Activated T-helper 1 cell treated with anti-CD3 and anti-CD28 coated beads, Interleukin-2, amount 50 U/mL, for 16 hours (primary cell): ENCODE results near the gene ZXDB.
"Not testable (repeated sequence)": the region's sequence is repeated elsewhere in the genome, so short reads cannot be mapped to it uniquely, and the experiment has no call there.

Source experiments
- DNase-seq, 2 donors: peaks; one replicate each; pipeline ENCODE4 v3.0.0-alpha.2; 2020; ENCODE audit warnings: low read depth in 1 of 2, low spot score in 1 of 2

ZXDB gene

DNA sequence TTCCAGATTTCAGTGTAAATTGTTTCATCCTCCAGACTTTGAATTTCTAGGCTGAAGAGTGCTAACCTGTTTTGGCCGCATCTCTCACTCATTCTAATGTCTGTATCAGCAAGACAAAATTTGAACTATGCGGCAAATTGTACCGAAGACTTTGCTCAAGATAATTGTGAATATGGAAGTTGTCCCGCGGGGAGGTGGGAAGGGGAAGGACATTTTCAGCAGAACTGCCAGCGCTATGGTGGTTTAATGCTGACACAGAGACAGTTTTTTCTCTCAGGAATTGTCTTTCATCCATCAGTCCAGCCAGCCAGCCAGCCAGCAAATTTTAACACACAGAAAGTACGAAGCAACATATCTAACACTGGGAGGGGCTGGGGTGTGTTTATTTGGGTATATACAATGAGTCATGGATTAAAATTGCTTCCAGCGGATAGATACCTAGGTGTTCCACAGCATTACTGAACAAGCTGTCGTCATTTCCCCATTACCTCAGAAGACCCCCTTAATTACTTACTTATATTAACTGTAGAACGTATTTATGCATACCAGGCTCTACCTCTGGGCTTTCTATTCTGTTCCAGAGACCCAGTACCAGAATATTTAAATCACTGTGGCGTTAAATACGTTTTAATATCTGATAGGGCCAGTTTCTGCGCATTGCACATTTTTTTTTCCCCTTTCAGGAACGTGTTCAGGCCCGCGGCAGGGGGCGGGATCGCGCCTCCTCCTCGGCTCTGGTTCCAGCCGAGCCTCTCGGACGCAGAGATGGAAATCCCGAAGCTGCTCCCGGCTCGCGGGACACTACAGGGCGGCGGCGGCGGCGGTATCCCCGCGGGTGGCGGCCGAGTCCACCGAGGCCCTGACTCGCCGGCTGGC lies at the start of gene ZXDB:
ZXDB (plus strand) TSS at position 728 of the 876 bp plus-strand sequence; CDS start at position 766, 38 bp downstream.
- not testable (repeated sequence) for DNase-seq

DNA sequence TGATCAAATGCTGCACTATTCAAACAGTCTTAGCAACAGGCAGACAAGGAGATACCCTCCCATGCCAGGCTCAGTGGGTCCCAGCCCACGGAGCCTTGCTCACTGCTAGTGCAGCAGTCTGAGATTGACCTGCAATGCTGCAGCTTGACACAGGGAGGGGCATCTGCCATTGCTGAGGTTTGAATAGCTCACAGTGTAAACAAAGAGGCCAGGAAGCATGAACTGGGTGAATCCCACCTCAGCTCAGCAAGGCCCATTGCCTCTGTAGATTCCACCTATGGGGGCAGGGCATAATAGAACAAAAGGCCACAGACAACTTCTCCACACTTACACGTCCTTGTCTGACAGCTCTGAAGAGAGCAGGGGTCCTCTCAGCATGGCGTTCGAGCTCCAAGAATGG lies 26.6 kb upstream of the ZXDB start:
- no peak for DNase-seq

- DNase-seq, result no peak
Observed at GRCh38 chrX:57573754-57574153, 18.1 kb upstream of the ZXDB start.

DNA sequence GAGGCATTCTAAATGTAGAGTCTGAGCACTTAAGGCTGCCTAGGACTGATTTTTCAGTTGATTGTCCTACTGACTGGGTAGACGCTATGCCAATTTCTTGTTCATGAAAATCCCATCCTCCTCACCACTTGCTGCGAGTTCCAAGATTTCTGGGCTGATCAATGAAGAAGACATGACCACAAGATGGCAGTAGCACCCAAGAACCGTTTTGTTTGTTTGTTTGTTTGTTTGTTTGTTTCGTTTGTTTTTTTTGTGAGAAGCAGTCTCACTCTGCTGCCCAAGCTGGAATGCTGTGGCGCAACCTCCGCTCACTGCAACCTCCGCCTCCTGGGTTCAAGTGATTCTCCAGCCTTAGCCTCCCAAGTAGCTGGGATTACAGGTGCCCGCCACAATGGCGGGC lies 8.9 kb upstream of the ZXDB start:
- not testable (repeated sequence) for DNase-seq

DNA sequence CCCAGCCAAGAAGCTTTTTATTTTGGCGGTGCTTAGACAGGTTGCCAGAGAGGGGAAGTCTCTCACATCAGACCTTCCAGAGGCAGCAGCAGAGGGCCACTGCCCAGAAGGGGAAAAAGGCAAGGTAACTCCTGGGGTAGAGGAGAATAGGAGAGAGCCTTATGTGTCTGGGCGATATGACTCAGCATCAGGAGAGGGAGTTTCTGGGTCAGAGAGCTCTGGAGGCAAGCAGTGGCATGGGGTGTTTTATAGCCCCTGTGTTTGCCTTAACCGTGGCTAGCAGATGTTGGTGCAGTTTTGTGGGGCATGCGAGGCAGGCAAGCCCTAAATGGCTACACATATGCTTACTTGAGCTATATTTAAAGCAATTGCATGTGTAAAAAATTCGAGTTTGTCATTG lies 8.3 kb upstream of the ZXDB start:
- DNase-seq, result no peak

GRCh38 chrX:57586360-57586759 lies 5.5 kb upstream of the ZXDB start:
- no peak for DNase-seq

- DNase-seq, result no peak
Observed at GRCh38 chrX:57587062-57587461, 4.7 kb upstream of the ZXDB start.

- DNase-seq, result no peak
Observed at GRCh38 chrX:57587607-57588006, 4.2 kb upstream of the ZXDB start.

- DNase-seq, result peak in 1 of 2 donors; percentile 11
Observed at GRCh38 chrX:57592160-57592893, 516 bp downstream of the ZXDB start.

- DNase-seq, result not testable (repeated sequence)
Observed at GRCh38 chrX:57592894-57593215, 1.0 kb downstream of the ZXDB start.

- DNase-seq, result no peak
Observed at GRCh38 chrX:57595381-57595811, 3.6 kb downstream of the ZXDB start.

- DNase-seq, result no peak
Observed at GRCh38 chrX:57596109-57596508, 4.3 kb downstream of the ZXDB start.

DNA sequence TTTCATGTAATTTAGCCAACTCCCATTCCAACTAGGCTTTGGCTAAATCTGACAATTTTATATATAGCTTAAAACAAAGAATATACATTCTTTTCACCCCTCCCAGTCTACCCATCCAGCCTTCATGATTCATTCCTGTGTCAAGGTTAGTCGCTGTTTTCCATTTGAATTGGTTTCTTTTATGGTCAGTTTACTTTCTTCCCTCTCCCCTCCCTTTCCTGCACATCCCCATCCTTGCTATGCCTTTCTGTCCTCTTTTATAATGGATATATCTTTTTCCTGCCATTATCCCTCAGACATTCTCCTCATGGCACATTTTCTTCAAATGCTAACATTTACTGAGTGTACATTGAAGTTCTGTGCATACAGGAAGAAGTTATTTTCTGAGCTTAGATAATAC lies 4.7 kb downstream of the ZXDB start:
- no peak for DNase-seq

GRCh38 chrX:57607295-57608187 lies 15.7 kb downstream of the ZXDB start:
- no peak for DNase-seq

DNA sequence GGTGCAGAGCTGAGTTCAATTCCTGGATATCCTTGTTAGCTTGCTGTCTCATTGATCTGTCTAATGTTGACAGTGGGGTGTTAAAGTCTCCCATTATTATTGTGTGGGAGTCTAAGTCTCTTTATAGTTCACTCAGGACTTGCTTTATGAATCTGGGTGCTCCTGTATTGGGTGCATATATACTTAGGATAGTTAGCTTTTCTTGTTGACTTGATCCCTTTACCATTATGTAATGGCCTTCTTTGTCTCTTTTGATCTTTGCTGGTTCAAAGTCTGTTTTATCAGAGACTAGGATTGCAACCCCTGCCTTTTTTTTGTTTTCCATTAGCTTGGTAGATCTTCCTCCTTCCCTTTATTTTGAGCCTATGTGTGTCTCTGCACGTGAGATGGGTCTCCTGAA lies 21.5 kb downstream of the ZXDB start:
- not testable (repeated sequence) for DNase-seq

DNA sequence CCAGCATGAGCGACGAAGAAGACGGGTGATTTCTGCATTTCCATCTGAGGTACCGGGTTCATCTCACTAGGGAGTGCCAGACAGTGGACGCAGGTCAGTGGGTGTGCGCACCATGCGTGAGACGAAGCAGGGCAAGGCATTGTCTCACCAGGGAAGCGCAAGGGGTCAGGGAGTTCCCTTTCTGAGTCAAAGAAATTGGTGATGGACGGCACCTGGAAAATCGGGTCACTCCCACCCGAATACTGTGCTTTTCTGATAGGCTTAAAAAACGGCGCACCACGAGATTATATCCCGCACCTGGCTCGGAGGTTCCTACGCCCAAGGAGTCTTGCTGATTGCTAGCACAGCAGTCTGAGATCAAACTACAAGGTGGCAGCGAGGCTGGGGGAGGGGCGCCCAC lies 37.6 kb downstream of the ZXDB start:
- not testable (repeated sequence) for DNase-seq

DNA sequence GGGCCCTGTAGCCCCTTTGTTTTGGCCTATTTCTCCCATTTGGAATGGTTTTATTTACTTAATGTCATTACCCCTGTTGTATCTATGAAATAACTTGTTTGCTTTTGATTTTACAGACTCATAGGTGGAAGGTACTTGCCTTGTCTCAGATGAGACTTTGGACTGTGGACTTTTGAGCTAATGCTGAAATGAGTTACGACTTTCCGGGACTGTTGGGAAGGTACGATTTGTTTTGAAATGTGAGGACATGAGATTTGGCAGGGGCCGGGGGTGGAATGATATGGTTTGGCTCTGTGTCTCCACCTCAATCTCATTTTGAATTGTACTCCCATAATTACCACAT lies 48.8 kb downstream of the ZXDB start:
- no peak for DNase-seq

DNA sequence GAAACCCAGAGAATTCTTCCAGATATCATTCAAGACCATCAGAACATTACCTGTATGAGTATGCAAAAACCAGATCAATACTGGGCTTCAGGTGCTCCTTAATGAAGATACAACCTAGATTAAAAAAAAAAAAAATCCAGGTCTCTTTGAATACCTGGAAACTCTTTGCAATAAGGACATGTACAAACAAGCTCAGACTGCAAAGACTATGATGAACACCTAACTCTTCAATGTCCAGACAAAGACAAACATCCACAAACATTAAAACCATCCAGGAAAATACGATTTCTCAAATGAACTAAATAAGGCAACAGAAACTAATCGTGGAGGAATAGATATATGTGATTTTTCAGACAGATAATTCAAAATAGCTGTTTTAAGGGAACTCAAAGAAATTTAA lies 49.5 kb downstream of the ZXDB start:
- DNase-seq, result no peak

GRCh38 chrX:57643698-57644097 lies 51.9 kb downstream of the ZXDB start:
- no peak for DNase-seq

- no peak for DNase-seq
Observed at GRCh38 chrX:57647020-57647419, 55.2 kb downstream of the ZXDB start.
